H9 (cell line): ENCODE measurements around the gene R3HCC1L. TPM values are rescaled to one million over a fixed set of nuclear protein-coding genes. Genes with fewer than 3 reads are reported as not detected.

Experiments
- DNase-seq: peaks from one replicate; pipeline ENCODE4 v3.0.0-alpha.2; 2017
- H2AFZ ChIP-seq: one replicate; pipeline ENCODE4 v1.6.1; 2013; ENCODE audit warnings: mild to moderate bottlenecking, low read length, control low read depth, moderate library complexity
- H2AK5ac ChIP-seq: 2 replicates; pipeline ENCODE4 v1.6.1; 2013; ENCODE audit warnings: low read length, control low read depth, mixed read lengths; ENCODE audit not compliant: insufficient read length
- H2BK120ac ChIP-seq: one replicate; pipeline ENCODE4 v1.6.1; 2013; ENCODE audit warnings: low read depth, mild to moderate bottlenecking, low read length, control low read depth, inconsistent platforms; ENCODE audit not compliant: poor library complexity, severe bottlenecking
- H2BK12ac ChIP-seq: 2 replicates; pipeline ENCODE4 v1.6.1; 2013; ENCODE audit warnings: low read length, control low read depth, mixed read lengths, low read depth; ENCODE audit not compliant: insufficient read length
- H2BK15ac ChIP-seq: 2 replicates; pipeline ENCODE4 v1.6.1; 2013; ENCODE audit warnings: low read depth, low read length, control low read depth
- H2BK20ac ChIP-seq: one replicate; pipeline ENCODE4 v1.6.1; 2013; ENCODE audit warnings: low read depth, mild to moderate bottlenecking, low read length, control low read depth, inconsistent platforms; ENCODE audit not compliant: poor library complexity, severe bottlenecking
- H2BK5ac ChIP-seq: 2 replicates; pipeline ENCODE4 v1.6.1; 2013; ENCODE audit warnings: low read length, control low read depth, mixed read lengths; ENCODE audit not compliant: insufficient read length
- H3K14ac ChIP-seq: 2 replicates; pipeline ENCODE4 v1.6.1; 2013; ENCODE audit warnings: low read length, control low read depth; ENCODE audit not compliant: insufficient read depth
- H3K18ac ChIP-seq: 2 replicates; pipeline ENCODE4 v1.6.1; 2013; ENCODE audit warnings: low read depth, mild to moderate bottlenecking, mixed read lengths, low read length, control low read depth; ENCODE audit not compliant: insufficient read length
- H3K23ac ChIP-seq: 2 replicates; pipeline ENCODE4 v1.6.1; 2013; ENCODE audit warnings: low read length, control low read depth, mixed read lengths, low read depth; ENCODE audit not compliant: insufficient read length
- H3K23me2 ChIP-seq: 2 replicates; pipeline ENCODE4 v1.6.1; 2013; ENCODE audit warnings: low read depth, mild to moderate bottlenecking, mixed read lengths, low read length, control low read depth; ENCODE audit not compliant: insufficient read length, poor library complexity, severe bottlenecking
- H3K27ac ChIP-seq: 2 replicates; pipeline ENCODE4 v1.5.1; 2013; ENCODE audit warnings: low read length, control low read depth, mixed read lengths, low read depth; ENCODE audit not compliant: insufficient read length
- H3K27me3 ChIP-seq: 2 replicates; pipeline ENCODE4 v1.6.1; 2013; ENCODE audit warnings: low read length, control low read depth, inconsistent platforms; ENCODE audit not compliant: insufficient read depth
- H3K4ac ChIP-seq: 2 replicates; pipeline ENCODE4 v1.6.1; 2013; ENCODE audit warnings: low read depth, mild to moderate bottlenecking, control low read depth, inconsistent platforms, low read length, moderate library complexity
- H3K4me1 ChIP-seq: 2 replicates; pipeline ENCODE4 v1.6.1; 2013; ENCODE audit warnings: low read length, control low read depth, inconsistent platforms; ENCODE audit not compliant: insufficient read depth
- H3K4me2 ChIP-seq: 2 replicates; pipeline ENCODE4 v1.6.1; 2013; ENCODE audit warnings: low read length, control low read depth, mixed read lengths; ENCODE audit not compliant: insufficient read length, insufficient read depth
- H3K56ac ChIP-seq: 2 replicates; pipeline ENCODE4 v1.6.1; 2013; ENCODE audit warnings: low read depth, mild to moderate bottlenecking, mixed read lengths, low read length, control low read depth; ENCODE audit not compliant: insufficient read length
- H3K79me1 ChIP-seq: 2 replicates; pipeline ENCODE4 v1.6.1; 2013; ENCODE audit warnings: low read depth, mild to moderate bottlenecking, moderate library complexity, low read length, control low read depth, inconsistent platforms; ENCODE audit not compliant: insufficient read depth, poor library complexity, severe bottlenecking
- H3K79me2 ChIP-seq: 2 replicates; pipeline ENCODE4 v1.6.1; 2013; ENCODE audit warnings: low read length, control low read depth, inconsistent platforms; ENCODE audit not compliant: insufficient read depth
- H3K9ac ChIP-seq: 2 replicates; pipeline ENCODE4 v1.6.1; 2013; ENCODE audit warnings: low read length, control low read depth, mixed read lengths; ENCODE audit not compliant: insufficient read length; ENCODE audit errors: extremely low read depth
- H3K9me3 ChIP-seq: one replicate; pipeline ENCODE4 v1.6.1; 2013; ENCODE audit warnings: low read depth, low read length, inconsistent platforms; ENCODE audit not compliant: control insufficient read depth
- H3T11ph ChIP-seq: one replicate; pipeline ENCODE4 v1.6.1; 2013; ENCODE audit warnings: mild to moderate bottlenecking, low read length, control low read depth, inconsistent platforms
- H4K20me1 ChIP-seq: one replicate; pipeline ENCODE4 v1.6.1; 2013; ENCODE audit not compliant: control insufficient read depth, insufficient read length, insufficient read depth
- H4K5ac ChIP-seq: 2 replicates; pipeline ENCODE4 v1.6.1; 2013; ENCODE audit warnings: low read depth, mild to moderate bottlenecking, mixed read lengths, low read length, control low read depth; ENCODE audit not compliant: insufficient read length
- H4K8ac ChIP-seq: replicated peaks from 2 replicates; pipeline ENCODE4 v1.6.1; 2013; ENCODE audit warnings: low read length, control low read depth, mixed read lengths, low read depth; ENCODE audit not compliant: insufficient read length
- H4K91ac ChIP-seq: 2 replicates; pipeline ENCODE4 v1.6.1; 2013; ENCODE audit warnings: low read depth, mild to moderate bottlenecking, moderate library complexity, mixed read lengths, low read length, control low read depth; ENCODE audit not compliant: insufficient read length
- H3K27ac Mint-ChIP-seq, 3 experiments: 2 replicates in 2 of 3; 3 replicates in 1 of 3; pipeline ENCODE4 v1.8.0; 2020 to 2021; ENCODE audit warnings: mixed read lengths in 3 of 3, mild to moderate bottlenecking in 1 of 3, moderate library complexity in 1 of 3
- H3K27me3 Mint-ChIP-seq: 2 replicates; pipeline ENCODE4 v1.8.0; 2021; ENCODE audit warnings: low read depth, mild to moderate bottlenecking, moderate library complexity, mixed read lengths
- H3K36me3 Mint-ChIP-seq, 3 experiments: 2 replicates in 2 of 3; 3 replicates in 1 of 3; pipeline ENCODE4 v1.8.0; 2020 to 2021; ENCODE audit warnings: low read depth in 3 of 3, mixed read lengths in 3 of 3; ENCODE audit not compliant: insufficient read depth in 1 of 3
- H3K4me1 Mint-ChIP-seq, 2 experiments: 2 replicates each; pipeline ENCODE4 v1.8.0; 2020; ENCODE audit warnings: mixed read lengths in 2 of 2
- H3K4me3 Mint-ChIP-seq, 2 experiments: 2 replicates in 1 of 2; 3 replicates in 1 of 2; pipeline ENCODE4 v1.8.0; 2020 to 2021; ENCODE audit warnings: mild to moderate bottlenecking in 2 of 2, mixed read lengths in 2 of 2, moderate library complexity in 1 of 2
- H3K9me3 Mint-ChIP-seq, 2 experiments: 2 replicates in 1 of 2; 3 replicates in 1 of 2; pipeline ENCODE4 v1.8.0; 2020; ENCODE audit warnings: mild to moderate bottlenecking in 2 of 2, mixed read lengths in 2 of 2, moderate library complexity in 1 of 2
- WGBS: extraction: QIAGEN DNeasy Blood & Tissue Kit; methylation state at CpG from one replicate; pipeline ENCODE4 v1.1.7; 2013; ENCODE audit warnings: missing lambda C conversion rate, low lambda C conversion rate, mixed read lengths; ENCODE audit not compliant: insufficient read length; ENCODE audit errors: extremely low coverage; 5-methylcytosine and 5-hydroxymethylcytosine counted together
- total RNA-seq: library from RNA; stranded (reverse); gene quantifications from 2 replicates; pipeline ENCODE4 v1.2.1, GENCODE V29; 2021
- TF ChIP-seq, protein P1 (sequence below): fragments of 200-600 bp; sonication (generic); conservative IDR thresholded peaks from 3 replicates; pipeline ENCODE4 v1.8.0; 2021; ENCODE audit warnings: antibody characterized with exemption, mild to moderate bottlenecking

Gene R3HCC1L
- total RNA-seq, 1 experiment from 2014 or later: 18.5 TPM

DNA sequence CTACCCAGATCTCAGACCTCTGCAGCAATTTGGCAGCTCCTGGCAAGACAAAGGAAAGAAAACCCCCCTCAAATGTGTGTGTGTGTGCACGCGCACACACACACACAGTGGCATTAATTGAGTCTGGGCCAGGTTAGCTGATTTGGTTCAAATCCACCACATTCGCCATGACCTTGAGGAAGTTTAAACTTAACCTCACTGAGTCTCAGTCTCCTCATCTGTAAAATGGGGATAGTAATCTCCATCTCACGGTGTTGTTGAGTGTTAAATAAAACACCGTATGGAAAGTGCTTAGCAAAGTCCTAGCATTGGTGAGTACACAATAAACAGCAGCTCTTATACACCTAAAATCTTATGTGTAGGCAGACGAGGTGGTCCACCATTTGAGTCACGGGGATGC, 128.6 kb downstream of the R3HCC1L start:
- Mint-ChIP-seq H3K27me3 (peaks cover 23% of the 10 kb centered on the region), H3K36me3 (no peaks in the 10 kb centered on the region), H3K27ac (no peak overlapping the region), H3K9me3 (no peaks in the 10 kb centered on the region), H3K4me3 (no peak overlapping the region), H3K4me1 (peaks cover 15 to 18% of the 10 kb centered on the region in 2 experiments)
- Histone ChIP-seq H2BK5ac (no peak overlapping the region), H3K18ac (no peak overlapping the region), H2BK15ac (no peak overlapping the region), H3K27ac (no peak overlapping the region), H3K23me2 (no peaks in the 10 kb centered on the region), H4K5ac (no peak overlapping the region), H3K56ac (no peak overlapping the region), H2BK12ac (no peak overlapping the region), H3K23ac (no peak overlapping the region), H3K4me1 (no peaks in the 10 kb centered on the region), H3K9ac (no peak overlapping the region), H3K79me2 (no peaks in the 10 kb centered on the region), H2AFZ (no peak overlapping the region), H3K4me2 (no peak overlapping the region), H3K4ac (no peak overlapping the region), H3K14ac (no peak overlapping the region), H2BK120ac (no peak overlapping the region), H3K79me1 (no peaks in the 10 kb centered on the region), H3K27me3 (no peaks in the 10 kb centered on the region), H4K20me1 (no peaks in the 10 kb centered on the region), H2BK20ac (no peak overlapping the region), H3T11ph (no peak overlapping the region), H4K91ac (no peak overlapping the region), H3K9me3 (no peaks in the 10 kb centered on the region), H4K8ac (no peak overlapping the region), H2AK5ac (no peak overlapping the region)
- TF ChIP-seq, protein P1, sequence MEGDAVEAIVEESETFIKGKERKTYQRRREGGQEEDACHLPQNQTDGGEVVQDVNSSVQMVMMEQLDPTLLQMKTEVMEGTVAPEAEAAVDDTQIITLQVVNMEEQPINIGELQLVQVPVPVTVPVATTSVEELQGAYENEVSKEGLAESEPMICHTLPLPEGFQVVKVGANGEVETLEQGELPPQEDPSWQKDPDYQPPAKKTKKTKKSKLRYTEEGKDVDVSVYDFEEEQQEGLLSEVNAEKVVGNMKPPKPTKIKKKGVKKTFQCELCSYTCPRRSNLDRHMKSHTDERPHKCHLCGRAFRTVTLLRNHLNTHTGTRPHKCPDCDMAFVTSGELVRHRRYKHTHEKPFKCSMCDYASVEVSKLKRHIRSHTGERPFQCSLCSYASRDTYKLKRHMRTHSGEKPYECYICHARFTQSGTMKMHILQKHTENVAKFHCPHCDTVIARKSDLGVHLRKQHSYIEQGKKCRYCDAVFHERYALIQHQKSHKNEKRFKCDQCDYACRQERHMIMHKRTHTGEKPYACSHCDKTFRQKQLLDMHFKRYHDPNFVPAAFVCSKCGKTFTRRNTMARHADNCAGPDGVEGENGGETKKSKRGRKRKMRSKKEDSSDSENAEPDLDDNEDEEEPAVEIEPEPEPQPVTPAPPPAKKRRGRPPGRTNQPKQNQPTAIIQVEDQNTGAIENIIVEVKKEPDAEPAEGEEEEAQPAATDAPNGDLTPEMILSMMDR: no peak
- no peak for DNase-seq
- no CpG with 5 or more reads among the region's 7 CpGs for WGBS
